HepG2 (cell line): Measurements from ENCODE around the gene TALDO1. TPM values are rescaled to one million over a fixed set of nuclear protein-coding genes. Genes with fewer than 3 reads are reported as not detected.

Experiments used
- CBX1 ChIP-seq: IDR thresholded peaks from one replicate; pipeline ENCODE4 v1.6.1; 2016; ENCODE audit warnings: antibody characterized with exemption, low read depth
- DZIP1 ChIP-seq: sonication (generic); formaldehyde crosslinking; IDR thresholded peaks from 2 replicates; pipeline ENCODE4 v1.5.0; 2020; ENCODE audit warnings: mild to moderate bottlenecking, missing genetic modification reagents
- FOXK1 ChIP-seq: sonication (generic); formaldehyde crosslinking; IDR thresholded peaks from 2 replicates; pipeline ENCODE4 v1.4.0; 2020; ENCODE audit warnings: low read depth, missing genetic modification reagents, borderline replicate concordance
- MNT ChIP-seq: fragments of 450-650 bp; IDR thresholded peaks from 2 replicates; pipeline ENCODE4 v1.6.1; 2016
- NR0B2 ChIP-seq: sonication (generic); formaldehyde crosslinking; IDR thresholded peaks from 2 replicates; pipeline ENCODE4 v1.4.0; 2020; ENCODE audit warnings: mild to moderate bottlenecking, missing genetic modification reagents
- POLR2A ChIP-seq, 2 experiments: IDR thresholded peaks; 2 replicates each; pipeline ENCODE4 v1.6.1; 2011; ENCODE audit warnings: low read depth in 2 of 2, low read length in 2 of 2, mild to moderate bottlenecking in 1 of 2, moderate library complexity in 1 of 2; ENCODE audit not compliant: insufficient read depth in 1 of 2
- RAD21 ChIP-seq: fragments of 450-650 bp; formaldehyde crosslinking; IDR thresholded peaks from 2 replicates; pipeline ENCODE4 v1.5.0; 2020; ENCODE audit warnings: mild to moderate bottlenecking
- RBFOX2 ChIP-seq: fragments of 200-400 bp; formaldehyde crosslinking; IDR thresholded peaks from 2 replicates; pipeline ENCODE4 v1.6.1; 2017; ENCODE audit warnings: low read depth, mild to moderate bottlenecking, low read length
- ZFYVE20 ChIP-seq: sonication (generic); formaldehyde crosslinking; IDR thresholded peaks from 2 replicates; pipeline ENCODE4 v1.8.0; 2023; ENCODE audit warnings: low read depth, mild to moderate bottlenecking, moderate library complexity, missing genetic modification reagents, borderline replicate concordance
- ZNF10 ChIP-seq: sonication (generic); formaldehyde crosslinking; IDR thresholded peaks from 2 replicates; pipeline ENCODE4 v1.4.0; 2020; ENCODE audit warnings: mild to moderate bottlenecking, low read depth, missing genetic modification reagents, borderline replicate concordance
- ZXDC ChIP-seq: sonication (generic); formaldehyde crosslinking; IDR thresholded peaks from 2 replicates; pipeline ENCODE4 v1.5.0; 2020; ENCODE audit warnings: mild to moderate bottlenecking, missing genetic modification reagents
- polyA plus RNA-seq, 8 experiments: library from polyadenylated mRNA; depleted of rRNA in 3 of 8; stranded (reverse) in 7 of 8; unstranded in 1 of 8; fragments of >200 nt; fragmentation: Illumina TruSeq in 4 of 8; extraction: Trizol in 4 of 8; gene quantifications; 2 replicates each; pipeline versions ENCODE4 v1.2.1 to v1.2.3, GENCODE V29; 2011 to 2016; ENCODE audit warnings: low read depth in 4 of 8, missing spikeins in 1 of 8, mixed read lengths in 1 of 8; ENCODE audit not compliant: insufficient read depth in 1 of 8
- total RNA-seq, 5 experiments: library from RNA; depleted of rRNA; stranded (reverse); fragments of >200 nt; fragmentation: Illumina TruSeq; extraction: Trizol; gene quantifications; 2 replicates each; pipeline ENCODE4 v1.2.3, GENCODE V29; 2016; ENCODE audit warnings: low read depth in 1 of 5
- TF ChIP-seq, protein P1 (sequence below): sonication (generic); formaldehyde crosslinking; IDR thresholded peaks from 2 replicates; pipeline ENCODE4 v1.9.0; 2022; ENCODE audit warnings: low read depth, missing genetic modification reagents
- TF ChIP-seq, protein P2 (sequence below): sonication (generic); formaldehyde crosslinking; IDR thresholded peaks from 2 replicates; pipeline ENCODE4 v1.8.1; 2022; ENCODE audit warnings: mild to moderate bottlenecking, missing genetic modification reagents
- TF ChIP-seq, protein P3 (sequence below): IDR thresholded peaks from 2 replicates; pipeline ENCODE4 v1.6.1; 2016; ENCODE audit warnings: mild to moderate bottlenecking

The TALDO1 gene
- total and polyA plus RNA-seq, 2 of the 13 experiments (the other 11 are each of a cell fraction or from before 2014, with no cell fraction given) = 107 to 240 TPM

DNA sequence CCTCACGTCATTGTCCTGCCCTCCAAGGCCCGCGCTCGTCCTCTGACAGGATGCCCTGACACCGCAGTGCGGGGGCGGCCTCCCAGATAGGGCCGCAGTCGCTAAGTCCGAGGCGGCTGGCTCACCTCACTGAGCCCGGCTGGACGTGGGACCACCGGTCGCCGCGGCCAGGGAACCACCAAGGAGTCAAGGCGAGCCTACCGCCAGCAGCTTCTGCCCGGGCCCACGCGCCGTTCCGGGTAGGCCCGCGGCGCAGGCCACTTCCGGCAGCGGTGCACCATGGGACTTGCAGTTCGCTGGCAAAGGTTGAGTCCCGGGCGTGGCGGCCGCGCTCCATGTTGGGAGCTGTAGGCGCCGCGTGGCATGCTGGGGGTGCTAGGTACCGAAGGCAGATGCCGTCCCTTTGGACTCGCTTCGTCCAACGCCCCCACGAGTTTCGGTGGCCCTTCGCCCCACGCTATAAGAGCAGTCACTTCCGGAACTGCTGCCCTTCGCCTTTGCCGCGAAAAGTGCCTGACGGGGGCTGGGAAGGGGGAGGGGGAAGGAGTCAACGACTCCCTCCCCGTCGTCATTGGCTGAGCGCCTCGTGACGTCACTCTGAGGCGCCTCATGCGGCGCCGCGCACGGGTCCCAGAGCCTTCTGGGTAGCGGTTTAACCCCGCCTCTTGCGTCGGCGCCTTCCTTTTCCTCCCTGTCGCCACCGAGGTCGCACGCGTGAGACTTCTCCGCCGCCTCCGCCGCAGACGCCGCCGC is 62.2 kb downstream of the TALDO1 start, which contains the start of gene RPLP2 (continued):
- TF ChIP-seq MNT = peak; percentile 85
- TF ChIP-seq, protein P1, sequence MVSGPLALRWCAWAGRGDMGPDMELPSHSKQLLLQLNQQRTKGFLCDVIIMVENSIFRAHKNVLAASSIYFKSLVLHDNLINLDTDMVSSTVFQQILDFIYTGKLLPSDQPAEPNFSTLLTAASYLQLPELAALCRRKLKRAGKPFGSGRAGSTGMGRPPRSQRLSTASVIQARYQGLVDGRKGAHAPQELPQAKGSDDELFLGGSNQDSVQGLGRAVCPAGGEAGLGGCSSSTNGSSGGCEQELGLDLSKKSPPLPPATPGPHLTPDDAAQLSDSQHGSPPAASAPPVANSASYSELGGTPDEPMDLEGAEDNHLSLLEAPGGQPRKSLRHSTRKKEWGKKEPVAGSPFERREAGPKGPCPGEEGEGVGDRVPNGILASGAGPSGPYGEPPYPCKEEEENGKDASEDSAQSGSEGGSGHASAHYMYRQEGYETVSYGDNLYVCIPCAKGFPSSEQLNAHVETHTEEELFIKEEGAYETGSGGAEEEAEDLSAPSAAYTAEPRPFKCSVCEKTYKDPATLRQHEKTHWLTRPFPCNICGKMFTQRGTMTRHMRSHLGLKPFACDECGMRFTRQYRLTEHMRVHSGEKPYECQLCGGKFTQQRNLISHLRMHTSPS (CRISPR knock-in tag) = peak; percentile 56; the same call in 1 of the 2 replicates
- TF ChIP-seq RBFOX2 = peak; percentile 99
- peak; percentile 64; the same call in 1 of the 2 replicates for TF ChIP-seq ZXDC (CRISPR knock-in tag)
- TF ChIP-seq NR0B2 (CRISPR knock-in tag) = peak; percentile 86; the same call in 1 of the 2 replicates
- TF ChIP-seq RAD21 = peak; percentile 18; the same call in 1 of the 2 replicates
- no peak; the same call in 1 of the 2 replicates for TF ChIP-seq FOXK1
- no peak; the same call in none of the 2 replicates for TF ChIP-seq DZIP1 (CRISPR knock-in tag)
- TF ChIP-seq ZFYVE20 (CRISPR knock-in tag) = no peak
- peak in 1 of 2 experiments; percentile 88; a peak in 2 of 4 replicates for TF ChIP-seq POLR2A (IDR thresholded peaks at IDR 0.05; ENCODE audit: insufficient read depth in 1 of 2, low read depth in 2 of 2, low read length in 2 of 2)
- peak; percentile 60 for TF ChIP-seq CBX1
- TF ChIP-seq, protein P2, sequence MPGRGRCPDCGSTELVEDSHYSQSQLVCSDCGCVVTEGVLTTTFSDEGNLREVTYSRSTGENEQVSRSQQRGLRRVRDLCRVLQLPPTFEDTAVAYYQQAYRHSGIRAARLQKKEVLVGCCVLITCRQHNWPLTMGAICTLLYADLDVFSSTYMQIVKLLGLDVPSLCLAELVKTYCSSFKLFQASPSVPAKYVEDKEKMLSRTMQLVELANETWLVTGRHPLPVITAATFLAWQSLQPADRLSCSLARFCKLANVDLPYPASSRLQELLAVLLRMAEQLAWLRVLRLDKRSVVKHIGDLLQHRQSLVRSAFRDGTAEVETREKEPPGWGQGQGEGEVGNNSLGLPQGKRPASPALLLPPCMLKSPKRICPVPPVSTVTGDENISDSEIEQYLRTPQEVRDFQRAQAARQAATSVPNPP (CRISPR knock-in tag) = peak; percentile 88
- TF ChIP-seq, protein P3, sequence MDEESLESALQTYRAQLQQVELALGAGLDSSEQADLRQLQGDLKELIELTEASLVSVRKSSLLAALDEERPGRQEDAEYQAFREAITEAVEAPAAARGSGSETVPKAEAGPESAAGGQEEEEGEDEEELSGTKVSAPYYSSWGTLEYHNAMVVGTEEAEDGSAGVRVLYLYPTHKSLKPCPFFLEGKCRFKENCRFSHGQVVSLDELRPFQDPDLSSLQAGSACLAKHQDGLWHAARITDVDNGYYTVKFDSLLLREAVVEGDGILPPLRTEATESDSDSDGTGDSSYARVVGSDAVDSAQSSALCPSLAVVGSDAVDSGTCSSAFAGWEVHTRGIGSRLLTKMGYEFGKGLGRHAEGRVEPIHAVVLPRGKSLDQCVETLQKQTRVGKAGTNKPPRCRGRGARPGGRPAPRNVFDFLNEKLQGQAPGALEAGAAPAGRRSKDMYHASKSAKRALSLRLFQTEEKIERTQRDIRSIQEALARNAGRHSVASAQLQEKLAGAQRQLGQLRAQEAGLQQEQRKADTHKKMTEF (CRISPR knock-in tag) = peak; percentile 84
- no peak for TF ChIP-seq ZNF10
